GM23248 (cell line): ENCODE results near the gene VPS8. TPM values are rescaled to one million over a fixed set of nuclear protein-coding genes. Genes with fewer than 3 reads are reported as not detected.

Source experiments
- DNase-seq: peaks from one replicate; pipeline ENCODE4 v3.0.0-alpha.2; 2015
- H2AFZ ChIP-seq: fragments of 200-600 bp; sonication (generic); 2 replicates; pipeline ENCODE4 v1.6.1; 2016; ENCODE audit warnings: antibody characterized with exemption
- H3F3A ChIP-seq: fragments of 200-600 bp; sonication (generic); 2 replicates; pipeline ENCODE4 v1.6.1; 2016; ENCODE audit warnings: mild to moderate bottlenecking, antibody characterized with exemption, mixed run types; ENCODE audit not compliant: insufficient read depth
- H3K27ac ChIP-seq: fragments of 200-600 bp; sonication (generic); 2 replicates; pipeline ENCODE4 v1.5.1; 2016; ENCODE audit warnings: mild to moderate bottlenecking
- H3K27me3 ChIP-seq: fragments of 200-600 bp; sonication (generic); replicated peaks from 2 replicates; pipeline ENCODE4 v1.6.1; 2016; ENCODE audit warnings: mild to moderate bottlenecking; ENCODE audit not compliant: insufficient read depth
- H3K36me3 ChIP-seq: fragments of 200-600 bp; sonication (generic); 2 replicates; pipeline ENCODE4 v1.6.1; 2016; ENCODE audit warnings: low read depth, mild to moderate bottlenecking
- H3K4me1 ChIP-seq: fragments of 200-600 bp; sonication (generic); 2 replicates; pipeline ENCODE4 v1.6.1; 2016; ENCODE audit warnings: mild to moderate bottlenecking; ENCODE audit not compliant: insufficient read depth
- H3K4me2 ChIP-seq: fragments of 200-600 bp; sonication (generic); one replicate; pipeline ENCODE4 v1.6.1; 2016; ENCODE audit warnings: mild to moderate bottlenecking; ENCODE audit not compliant: unreplicated experiment
- H3K4me3 ChIP-seq: fragments of 200-600 bp; sonication (generic); 2 replicates; pipeline ENCODE4 v1.5.1; 2016; ENCODE audit warnings: mild to moderate bottlenecking
- H3K79me2 ChIP-seq: fragments of 200-600 bp; sonication (generic); 2 replicates; pipeline ENCODE4 v1.6.1; 2016; ENCODE audit warnings: mild to moderate bottlenecking; ENCODE audit not compliant: insufficient read depth
- H3K9ac ChIP-seq: fragments of 200-600 bp; sonication (generic); 2 replicates; pipeline ENCODE4 v1.6.1; 2016; ENCODE audit warnings: mild to moderate bottlenecking
- H3K9me2 ChIP-seq: fragments of 200-600 bp; sonication (generic); 2 replicates; pipeline ENCODE4 v1.6.1; 2016; ENCODE audit warnings: mixed run types, mild to moderate bottlenecking, moderate library complexity; ENCODE audit not compliant: insufficient read depth
- H3K9me3 ChIP-seq: fragments of 200-600 bp; sonication (generic); one replicate; pipeline ENCODE4 v1.6.1; 2017; ENCODE audit warnings: low read depth
- H4K20me1 ChIP-seq: fragments of 200-600 bp; sonication (generic); 2 replicates; pipeline ENCODE4 v1.6.0; 2016; ENCODE audit not compliant: insufficient read depth
- EZH2 ChIP-seq: fragments of 200-600 bp; sonication (generic); IDR thresholded peaks from 2 replicates; pipeline ENCODE4 v1.6.1; 2018; ENCODE audit warnings: antibody characterized with exemption, mild to moderate bottlenecking; ENCODE audit not compliant: insufficient read depth, poor library complexity, severe bottlenecking
- EZH2phosphoT487 ChIP-seq: fragments of 200-600 bp; sonication (generic); IDR thresholded peaks from 2 replicates; pipeline ENCODE4 v1.6.1; 2018; ENCODE audit warnings: antibody characterized with exemption, moderate library complexity, mild to moderate bottlenecking, low read depth; ENCODE audit not compliant: insufficient read depth
- WGBS, 2 experiments: methylation state at CpG; one replicate each; pipeline ENCODE4 v1.1.6; 2015 to 2017; ENCODE audit warnings: low lambda C conversion rate in 2 of 2, low coverage in 1 of 2; ENCODE audit errors: missing lambda C conversion rate in 2 of 2; 5-methylcytosine and 5-hydroxymethylcytosine counted together
- in situ Hi-C: fragments of 300-500 bp; cut with MboI; formaldehyde crosslinking; loops from 2 replicates; pipeline ENCODE4 v1.15.0; 2020
- polyA plus RNA-seq: library from polyadenylated mRNA; unstranded; fragments of >200 nt; fragmentation: Nextera tagmentation; extraction: Ambion mirVana; gene quantifications from 2 replicates; pipeline ENCODE4 v1.2.1, GENCODE V29; 2016
- total RNA-seq: library from RNA; depleted of rRNA; stranded (reverse); fragments of >200 nt; shearing (Covaris generic); gene quantifications from 2 replicates; pipeline ENCODE4 v1.2.3, GENCODE V29; 2014

The VPS8 gene
- total and polyA plus RNA-seq, 2 experiments from 2014 or later: 17.8 to 45.5 TPM

- H3K9me3 ChIP-seq: no peaks in the 10 kb centered on the region
- in situ Hi-C loops: no loop called here
- H3F3A ChIP-seq: no peaks in the 10 kb centered on the region
- 68 to 70% methylated on average over 8 of the region's 8 CpGs for WGBS, 2 experiments
- H3K4me2 ChIP-seq: no peak overlapping the region
- no peaks in the 10 kb centered on the region for H3K4me1 ChIP-seq
- no peak overlapping the region for H2AFZ ChIP-seq
- no peak overlapping the region for H3K27ac ChIP-seq
- no peaks in the 10 kb centered on the region for H3K79me2 ChIP-seq
- H3K9me2 ChIP-seq: no peaks in the 10 kb centered on the region
- TF ChIP-seq EZH2 (no peak), EZH2phosphoT487 (no peak)
- no peaks in the 10 kb centered on the region for H3K36me3 ChIP-seq
- H3K9ac ChIP-seq: no peak overlapping the region
- no peaks in the 10 kb centered on the region for H4K20me1 ChIP-seq
- DNase-seq: no peak
- no peaks in the 10 kb centered on the region for H3K27me3 ChIP-seq
- no peak overlapping the region for H3K4me3 ChIP-seq
Measured at GRCh38 chr3:185076219-185076618, 264.3 kb downstream of the VPS8 start.

GRCh38 chr3:185079625-185080024 is 267.7 kb downstream of the VPS8 start:
- no peak for TF ChIP-seq EZH2
- TF ChIP-seq EZH2phosphoT487: no peak
- Histone ChIP-seq H3K27me3 (no peaks in the 10 kb centered on the region), H3K9me3 (no peaks in the 10 kb centered on the region), H4K20me1 (no peaks in the 10 kb centered on the region), H3K27ac (no peak overlapping the region), H3F3A (no peaks in the 10 kb centered on the region), H2AFZ (no peak overlapping the region), H3K36me3 (no peaks in the 10 kb centered on the region), H3K4me2 (no peak overlapping the region), H3K4me1 (no peaks in the 10 kb centered on the region), H3K79me2 (no peaks in the 10 kb centered on the region), H3K9ac (no peak overlapping the region), H3K4me3 (no peak overlapping the region), H3K9me2 (no peaks in the 10 kb centered on the region)
- in situ Hi-C loops: no loop called here
- no peak for DNase-seq
- WGBS, 2 experiments: 15 to 21% methylated on average over 1 of the region's 1 CpG

GRCh38 chr3:185081521-185081920 is 269.6 kb downstream of the VPS8 start:
- Histone ChIP-seq H3K4me3 (no peak overlapping the region), H4K20me1 (no peaks in the 10 kb centered on the region), H3K36me3 (no peaks in the 10 kb centered on the region), H3K27ac (no peak overlapping the region), H3K4me1 (no peaks in the 10 kb centered on the region), H3F3A (no peaks in the 10 kb centered on the region), H3K27me3 (peaks cover 7% of the 10 kb centered on the region), H2AFZ (no peak overlapping the region), H3K9ac (no peak overlapping the region), H3K79me2 (no peaks in the 10 kb centered on the region), H3K4me2 (no peak overlapping the region), H3K9me3 (no peaks in the 10 kb centered on the region), H3K9me2 (no peaks in the 10 kb centered on the region)
- in situ Hi-C loops: no loop called here
- 29 to 41% methylated on average over 1 of the region's 1 CpG for WGBS, 2 experiments
- TF ChIP-seq EZH2phosphoT487: no peak
- TF ChIP-seq EZH2: no peak
- DNase-seq: peak; percentile 6

- no peak overlapping the region for H3K27ac ChIP-seq
- no peak overlapping the region for H3K4me2 ChIP-seq
- TF ChIP-seq EZH2 (no peak), EZH2phosphoT487 (no peak)
- H2AFZ ChIP-seq: no peak overlapping the region
- H3K9me3 ChIP-seq: no peaks in the 10 kb centered on the region
- H3K9me2 ChIP-seq: no peaks in the 10 kb centered on the region
- no peaks in the 10 kb centered on the region for H3K4me1 ChIP-seq
- 74 to 89% methylated on average over 3 of the region's 3 CpGs for WGBS, 2 experiments
- in situ Hi-C loops: no loop called here
- no peak overlapping the region for H3K4me3 ChIP-seq
- H4K20me1 ChIP-seq: no peaks in the 10 kb centered on the region
- H3F3A ChIP-seq: no peaks in the 10 kb centered on the region
- H3K9ac ChIP-seq: no peak overlapping the region
- H3K79me2 ChIP-seq: no peaks in the 10 kb centered on the region
- peaks cover 13% of the 10 kb centered on the region for H3K27me3 ChIP-seq
- no peaks in the 10 kb centered on the region for H3K36me3 ChIP-seq
- DNase-seq: no peak
Measured at GRCh38 chr3:185082149-185082548, 270.2 kb downstream of the VPS8 start.

- H3K4me2 ChIP-seq: no peak overlapping the region
- in situ Hi-C loops: no loop called here
- WGBS, 2 experiments: 57 to 58% methylated on average over 14 of the region's 14 CpGs
Measured at GRCh38 chr3:185082829-185083228, 270.9 kb downstream of the VPS8 start.

More at GRCh38 chr3:185082829-185083228, 270.9 kb downstream of the VPS8 start:
- Histone ChIP-seq H3K79me2 (no peaks in the 10 kb centered on the region), H3F3A (no peaks in the 10 kb centered on the region), H3K27ac (no peak overlapping the region), H3K27me3 (peaks cover 13% of the 10 kb centered on the region), H3K36me3 (no peaks in the 10 kb centered on the region), H3K9me3 (no peaks in the 10 kb centered on the region), H3K9ac (no peak overlapping the region), H3K4me3 (no peak overlapping the region), H3K9me2 (no peaks in the 10 kb centered on the region), H3K4me1 (no peaks in the 10 kb centered on the region), H2AFZ (no peak overlapping the region), H4K20me1 (no peaks in the 10 kb centered on the region)
- DNase-seq: no peak
- TF ChIP-seq EZH2 (no peak), EZH2phosphoT487 (no peak)
